Upper lobe of left lung (tissue), 4 donors: ENCODE results near the gene KCNIP1.

Experiments
- CTCF ChIP-seq, 6 experiments: fragments of 450-650 bp in 4 of 6; fragments of 200-600 bp in 2 of 6; sonication (generic) in 2 of 6; IDR thresholded peaks; one replicate each; pipeline ENCODE4 v1.5.1; 2016 to 2019; ENCODE audit warnings: antibody characterized with exemption in 6 of 6
- EP300 ChIP-seq, 4 donors: sonication (generic); formaldehyde crosslinking; IDR thresholded peaks; one replicate each; pipeline ENCODE4 v1.5.1; 2017; ENCODE audit warnings: antibody characterized with exemption in 4 of 4, control low read depth in 2 of 4

- no peak for TF ChIP-seq CTCF (IDR thresholded peaks at IDR 0.05)
- TF ChIP-seq EP300 (IDR thresholded peaks at IDR 0.05), result no peak
These were observed 34.4 kb upstream of the KCNIP1 start for GRCh38 chr5:170469414-170469813.
